Measurements from ENCODE around the gene ATP6V0C.

The ATP6V0C gene

DNA sequence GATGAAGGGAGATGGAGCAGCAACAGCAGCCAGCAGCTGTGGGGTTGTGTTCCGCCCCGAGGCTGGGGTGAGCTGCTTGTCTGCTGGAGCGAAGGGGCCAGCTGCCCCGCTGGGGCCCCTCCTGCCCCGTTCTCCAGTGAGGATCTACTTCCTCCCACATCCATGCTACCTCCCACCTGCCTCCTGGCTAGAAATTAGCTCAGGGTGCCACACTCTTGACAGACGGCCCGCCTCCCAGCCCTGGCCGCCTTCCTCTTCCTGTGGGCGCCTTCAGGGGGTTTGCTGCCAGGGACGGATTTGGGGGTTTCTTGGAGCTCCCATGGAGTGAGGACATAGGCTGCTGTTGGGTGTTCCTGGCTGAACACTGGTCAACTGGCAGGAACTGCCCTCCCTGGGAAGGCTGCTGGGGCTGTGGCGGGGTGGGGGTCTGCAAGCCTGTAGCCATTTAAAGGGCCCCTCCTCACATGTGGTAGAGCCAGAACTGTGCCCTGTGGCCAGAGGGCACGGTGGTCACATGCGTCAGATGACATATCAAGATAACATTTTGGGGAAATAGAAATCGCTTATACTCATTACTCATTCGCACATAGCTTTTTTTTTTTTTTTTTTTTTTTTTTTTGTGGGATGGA, 25.7 kb upstream of the ATP6V0C start:
- DNase-seq (ENCODE audit: low read depth), result no peak
- H3K4me3 ChIP-seq (ENCODE audit: low read depth, low read length), result no peak overlapping the region
- TF ChIP-seq, protein P1, sequence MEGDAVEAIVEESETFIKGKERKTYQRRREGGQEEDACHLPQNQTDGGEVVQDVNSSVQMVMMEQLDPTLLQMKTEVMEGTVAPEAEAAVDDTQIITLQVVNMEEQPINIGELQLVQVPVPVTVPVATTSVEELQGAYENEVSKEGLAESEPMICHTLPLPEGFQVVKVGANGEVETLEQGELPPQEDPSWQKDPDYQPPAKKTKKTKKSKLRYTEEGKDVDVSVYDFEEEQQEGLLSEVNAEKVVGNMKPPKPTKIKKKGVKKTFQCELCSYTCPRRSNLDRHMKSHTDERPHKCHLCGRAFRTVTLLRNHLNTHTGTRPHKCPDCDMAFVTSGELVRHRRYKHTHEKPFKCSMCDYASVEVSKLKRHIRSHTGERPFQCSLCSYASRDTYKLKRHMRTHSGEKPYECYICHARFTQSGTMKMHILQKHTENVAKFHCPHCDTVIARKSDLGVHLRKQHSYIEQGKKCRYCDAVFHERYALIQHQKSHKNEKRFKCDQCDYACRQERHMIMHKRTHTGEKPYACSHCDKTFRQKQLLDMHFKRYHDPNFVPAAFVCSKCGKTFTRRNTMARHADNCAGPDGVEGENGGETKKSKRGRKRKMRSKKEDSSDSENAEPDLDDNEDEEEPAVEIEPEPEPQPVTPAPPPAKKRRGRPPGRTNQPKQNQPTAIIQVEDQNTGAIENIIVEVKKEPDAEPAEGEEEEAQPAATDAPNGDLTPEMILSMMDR (IDR thresholded peaks at IDR 0.05; ENCODE audit: low read depth, low read length, missing control alignments), result no peak

- TF ChIP-seq, protein P1 (IDR thresholded peaks at IDR 0.05; ENCODE audit: low read depth, low read length, missing control alignments), result no peak
- no peak for DNase-seq (ENCODE audit: low read depth)
- no peak overlapping the region for H3K4me3 ChIP-seq (ENCODE audit: low read depth, low read length)
Observed at GRCh38 chr16:2489581-2489980, 24.2 kb upstream of the ATP6V0C start.

DNA sequence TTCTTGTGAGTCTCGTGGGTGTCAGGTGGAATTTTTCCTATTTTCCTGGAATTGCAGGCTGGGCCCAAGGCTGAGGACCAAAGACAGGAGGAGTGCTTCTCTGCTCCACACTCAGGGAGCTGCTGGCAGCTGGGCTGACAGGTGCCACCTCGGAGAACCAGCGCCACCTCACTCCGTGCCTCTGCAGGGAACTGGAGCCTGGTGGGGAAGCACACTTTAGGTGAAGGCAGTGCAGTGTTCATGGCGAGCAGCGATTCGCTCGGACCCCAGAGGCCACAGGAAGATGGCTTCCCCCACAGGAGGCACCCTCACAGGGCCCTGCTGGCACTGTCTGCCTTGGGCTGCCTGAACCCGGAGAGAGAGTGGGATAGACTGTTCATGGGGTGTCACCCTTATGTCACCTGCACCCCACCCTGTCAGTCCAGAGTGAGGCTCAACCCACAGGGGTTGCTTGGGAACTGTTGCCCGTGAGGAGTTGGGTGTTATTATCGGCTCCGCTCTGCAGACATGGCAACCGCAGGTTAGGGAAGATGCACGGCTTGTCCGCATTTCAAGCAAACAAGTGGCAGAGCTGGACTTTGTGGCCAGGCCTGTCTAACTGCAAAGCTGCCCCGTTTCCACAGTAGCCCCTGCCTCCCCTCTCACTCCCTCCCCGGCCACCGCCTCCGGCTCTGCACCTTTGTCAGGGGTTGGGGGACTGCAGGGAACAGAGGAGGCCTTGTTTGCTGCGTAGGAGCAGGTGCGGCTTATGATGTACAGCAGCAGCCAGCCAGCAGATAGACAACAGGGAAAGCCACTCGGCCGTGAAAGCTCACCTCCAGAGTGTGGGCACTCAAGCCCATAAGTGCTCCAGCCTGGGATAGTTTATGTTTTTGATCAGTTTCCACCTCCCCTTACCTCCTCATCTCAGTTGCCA, 23.3 kb upstream of the ATP6V0C start:
- TF ChIP-seq, protein P1 (IDR thresholded peaks at IDR 0.05; ENCODE audit: low read depth, low read length, missing control alignments), result no peak
- no peak for DNase-seq (ENCODE audit: low read depth)
- no peak overlapping the region for H3K4me3 ChIP-seq (ENCODE audit: low read depth, low read length)

DNA sequence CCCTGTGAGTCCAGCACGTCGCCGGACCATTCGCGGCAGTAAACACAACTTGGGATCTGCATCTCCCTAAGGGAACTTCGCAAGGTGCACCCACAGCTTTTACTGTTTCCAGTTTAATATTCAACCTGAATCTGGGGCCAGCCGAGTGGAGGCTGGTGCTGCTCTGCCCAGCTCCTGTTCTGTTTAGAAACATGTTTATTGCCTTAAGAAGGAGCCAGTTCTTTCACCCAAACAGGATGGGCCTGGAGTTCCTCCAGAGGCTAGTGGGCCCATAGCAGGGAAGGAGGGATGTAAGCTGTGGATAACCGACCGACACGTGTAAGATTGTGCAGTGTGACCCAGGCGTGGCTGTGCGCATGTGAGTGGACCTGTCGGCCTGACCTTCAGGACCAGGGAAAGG, 21.5 kb upstream of the ATP6V0C start:
- DNase-seq (ENCODE audit: low read depth), result no peak
- no peak overlapping the region for H3K4me3 ChIP-seq (ENCODE audit: low read depth, low read length)
- TF ChIP-seq, protein P1 (IDR thresholded peaks at IDR 0.05; ENCODE audit: low read depth, low read length, missing control alignments), result no peak

GRCh38 chr16:2493605-2494004, 20.1 kb upstream of the ATP6V0C start:
- no peak overlapping the region for H3K4me3 ChIP-seq (ENCODE audit: low read depth, low read length)
- TF ChIP-seq, protein P1 (IDR thresholded peaks at IDR 0.05; ENCODE audit: low read depth, low read length, missing control alignments), result no peak

GRCh38 chr16:2494616-2495015, 19.1 kb upstream of the ATP6V0C start:
- no peak for DNase-seq (ENCODE audit: low read depth)
- no peak overlapping the region for H3K4me3 ChIP-seq (ENCODE audit: low read depth, low read length)
- TF ChIP-seq, protein P1 (IDR thresholded peaks at IDR 0.05; ENCODE audit: low read depth, low read length, missing control alignments), result no peak

More at GRCh38 chr16:2493605-2494004, 20.1 kb upstream of the ATP6V0C start:
- DNase-seq (ENCODE audit: low read depth), result no peak
